Measurements from ENCODE around the gene FAM114A1.

The FAM114A1 gene

GRCh38 chr4:38989487-38989886 lies 121.9 kb downstream of the FAM114A1 start:
- no peaks in the 10 kb centered on the region for H4K20me1 ChIP-seq
- H3K4me3 ChIP-seq = no peak overlapping the region
- H3K27me3 ChIP-seq = no peaks in the 10 kb centered on the region
- no peak overlapping the region for H3K27ac ChIP-seq
- peaks cover 39% of the 10 kb centered on the region for H3K4me1 ChIP-seq
- no peak overlapping the region for H3K4me2 ChIP-seq
- H3K9ac ChIP-seq = no peak overlapping the region
- no peak for TF ChIP-seq Cebpa-rat (IDR thresholded peaks at IDR 0.05)
- H3K36me3 ChIP-seq = no peaks in the 10 kb centered on the region
- 0 out of 2 replicates have a peak, but pooled peaks cover 3% of the 10 kb centered on the region for H3K9me3 ChIP-seq

GRCh38 chr4:38990241-38990640 lies 122.6 kb downstream of the FAM114A1 start:
- H3K9me3 ChIP-seq = 0 out of 2 replicates have a peak, but pooled peaks cover 3% of the 10 kb centered on the region
- no peak overlapping the region for H3K4me2 ChIP-seq
- H4K20me1 ChIP-seq = no peaks in the 10 kb centered on the region
- H3K36me3 ChIP-seq = no peaks in the 10 kb centered on the region
- no peak for TF ChIP-seq Cebpa-rat (IDR thresholded peaks at IDR 0.05)
- H3K27ac ChIP-seq = no peak overlapping the region
- no peak overlapping the region for H3K4me3 ChIP-seq
- H3K9ac ChIP-seq = no peak overlapping the region
- H3K27me3 ChIP-seq = no peaks in the 10 kb centered on the region
- H3K4me1 ChIP-seq = peaks cover 32% of the 10 kb centered on the region

GRCh38 chr4:38993683-38994082 lies 126.1 kb downstream of the FAM114A1 start:
- no peak for TF ChIP-seq Cebpa-rat (IDR thresholded peaks at IDR 0.05)
- Histone ChIP-seq H3K9ac (no peak overlapping the region), H3K27ac (no peak overlapping the region), H3K4me2 (no peak overlapping the region), H3K4me3 (no peak overlapping the region), H3K27me3 (no peaks in the 10 kb centered on the region), H3K4me1 (no peaks in the 10 kb centered on the region), H4K20me1 (no peaks in the 10 kb centered on the region), H3K9me3 (no peaks in the 10 kb centered on the region), H3K36me3 (no peaks in the 10 kb centered on the region)

GRCh38 chr4:38994135-38994534 lies 126.5 kb downstream of the FAM114A1 start:
- Histone ChIP-seq H3K4me2 (no peak overlapping the region), H3K9ac (no peak overlapping the region), H3K9me3 (peaks cover 2% of the 10 kb centered on the region; the same call in 1 of the 2 replicates), H3K4me3 (no peak overlapping the region), H3K4me1 (no peaks in the 10 kb centered on the region), H3K36me3 (no peaks in the 10 kb centered on the region), H3K27me3 (no peaks in the 10 kb centered on the region), H3K27ac (no peak overlapping the region), H4K20me1 (no peaks in the 10 kb centered on the region)
- no peak for TF ChIP-seq Cebpa-rat (IDR thresholded peaks at IDR 0.05)

All from BLaER1 (cell line).